Fibroblast of pulmonary artery (primary cell): ENCODE results near the gene TMEM187.

ENCODE experiments used
- DNase-seq: peaks from one replicate; pipeline ENCODE4 v3.0.0-alpha.2; 2010; ENCODE audit warnings: low read depth
- H3K4me3 ChIP-seq: replicated peaks from 2 replicates; pipeline ENCODE4 v1.5.1; 2011; ENCODE audit warnings: low read depth, mild to moderate bottlenecking, control low read depth, low read length, moderate library complexity
- TF ChIP-seq, protein P1 (sequence below): IDR thresholded peaks from 2 replicates; pipeline ENCODE4 v1.5.1; 2011; ENCODE audit warnings: mild to moderate bottlenecking, control low read depth, low read length, inconsistent platforms; ENCODE audit errors: missing control alignments

TMEM187 gene

DNA sequence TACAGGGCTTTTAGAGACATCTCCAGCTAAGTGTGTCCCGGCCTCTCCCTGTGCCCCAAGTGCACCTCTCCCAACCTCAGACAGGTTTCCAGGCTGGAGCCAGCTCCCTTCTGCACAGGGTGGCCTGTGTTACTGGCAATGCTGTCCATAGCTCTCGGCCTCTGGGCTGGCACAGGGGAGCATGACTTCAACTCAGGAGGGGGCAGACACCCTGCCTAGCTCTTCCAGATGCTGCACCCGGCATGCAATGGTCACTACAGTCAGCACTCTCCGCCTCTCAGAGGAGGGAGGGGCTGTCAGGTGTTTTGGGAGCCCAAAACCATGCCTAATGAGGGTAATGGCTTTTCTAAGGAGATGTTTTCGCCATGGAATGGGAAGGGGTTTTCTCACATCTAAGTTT, 49.6 kb downstream of the TMEM187 start:
- H3K4me3 ChIP-seq: no peak overlapping the region
- DNase-seq: no peak
- TF ChIP-seq, protein P1, sequence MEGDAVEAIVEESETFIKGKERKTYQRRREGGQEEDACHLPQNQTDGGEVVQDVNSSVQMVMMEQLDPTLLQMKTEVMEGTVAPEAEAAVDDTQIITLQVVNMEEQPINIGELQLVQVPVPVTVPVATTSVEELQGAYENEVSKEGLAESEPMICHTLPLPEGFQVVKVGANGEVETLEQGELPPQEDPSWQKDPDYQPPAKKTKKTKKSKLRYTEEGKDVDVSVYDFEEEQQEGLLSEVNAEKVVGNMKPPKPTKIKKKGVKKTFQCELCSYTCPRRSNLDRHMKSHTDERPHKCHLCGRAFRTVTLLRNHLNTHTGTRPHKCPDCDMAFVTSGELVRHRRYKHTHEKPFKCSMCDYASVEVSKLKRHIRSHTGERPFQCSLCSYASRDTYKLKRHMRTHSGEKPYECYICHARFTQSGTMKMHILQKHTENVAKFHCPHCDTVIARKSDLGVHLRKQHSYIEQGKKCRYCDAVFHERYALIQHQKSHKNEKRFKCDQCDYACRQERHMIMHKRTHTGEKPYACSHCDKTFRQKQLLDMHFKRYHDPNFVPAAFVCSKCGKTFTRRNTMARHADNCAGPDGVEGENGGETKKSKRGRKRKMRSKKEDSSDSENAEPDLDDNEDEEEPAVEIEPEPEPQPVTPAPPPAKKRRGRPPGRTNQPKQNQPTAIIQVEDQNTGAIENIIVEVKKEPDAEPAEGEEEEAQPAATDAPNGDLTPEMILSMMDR: no peak

DNA sequence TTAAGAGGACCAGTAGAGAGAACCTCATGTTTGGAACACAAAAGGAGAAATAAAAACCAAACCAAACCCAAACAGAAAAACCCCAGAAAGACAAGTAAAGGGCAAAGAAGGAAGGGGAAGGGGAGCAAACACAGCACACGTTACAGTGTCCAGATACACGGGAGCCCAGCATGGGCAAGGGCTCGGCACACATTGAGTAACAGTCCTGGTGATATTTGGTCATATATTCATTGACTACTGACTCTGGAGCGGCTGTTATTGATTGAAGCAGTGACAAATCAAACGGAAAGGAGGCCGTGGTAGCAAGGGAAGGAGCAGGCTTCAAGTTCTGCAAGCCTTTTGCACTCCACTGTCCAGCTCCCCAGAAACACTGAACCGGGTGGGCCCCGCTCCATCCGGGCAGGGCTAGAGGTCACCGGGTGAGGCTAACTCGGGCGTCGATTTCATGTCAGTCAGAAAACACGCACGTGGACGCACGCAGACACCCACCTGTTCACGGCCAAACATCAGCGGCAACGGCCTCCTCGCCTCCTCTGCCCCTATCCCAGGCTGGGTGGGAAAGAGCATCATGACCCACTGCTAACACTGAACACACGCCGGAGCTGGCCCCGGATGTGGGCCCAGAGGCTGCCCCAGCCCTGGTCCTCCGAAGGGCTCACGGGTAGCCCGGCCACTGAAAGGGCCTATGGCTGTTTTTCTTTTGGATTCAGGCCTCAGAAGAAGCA, 50.9 kb downstream of the TMEM187 start:
- TF ChIP-seq, protein P1: no peak

DNA sequence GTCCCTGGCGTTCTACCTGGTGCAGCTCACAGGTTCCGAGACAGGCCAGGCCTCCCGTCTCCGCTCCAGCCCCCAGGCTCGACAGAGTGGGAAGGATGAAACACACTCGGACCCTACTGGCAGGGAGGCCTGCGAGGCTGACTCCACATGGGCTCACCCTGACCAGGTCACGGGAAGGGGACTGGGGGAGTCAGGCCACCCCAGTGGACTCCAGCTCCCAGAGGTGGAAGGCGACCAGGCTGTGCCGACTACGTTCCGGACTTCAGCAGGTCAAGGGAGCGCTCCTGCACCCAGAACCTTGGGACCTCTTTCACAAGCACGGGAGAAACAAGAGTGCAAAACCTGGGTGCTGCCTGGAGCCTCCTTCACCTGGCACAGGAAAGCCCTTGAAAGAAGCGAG, 51.7 kb downstream of the TMEM187 start:
- TF ChIP-seq, protein P1: no peak
- H3K4me3 ChIP-seq: no peak overlapping the region
- no peak for DNase-seq

More for the DNA sequence above, 50.9 kb downstream of the TMEM187 start:
- H3K4me3 ChIP-seq: no peak overlapping the region
- DNase-seq: no peak

DNA sequence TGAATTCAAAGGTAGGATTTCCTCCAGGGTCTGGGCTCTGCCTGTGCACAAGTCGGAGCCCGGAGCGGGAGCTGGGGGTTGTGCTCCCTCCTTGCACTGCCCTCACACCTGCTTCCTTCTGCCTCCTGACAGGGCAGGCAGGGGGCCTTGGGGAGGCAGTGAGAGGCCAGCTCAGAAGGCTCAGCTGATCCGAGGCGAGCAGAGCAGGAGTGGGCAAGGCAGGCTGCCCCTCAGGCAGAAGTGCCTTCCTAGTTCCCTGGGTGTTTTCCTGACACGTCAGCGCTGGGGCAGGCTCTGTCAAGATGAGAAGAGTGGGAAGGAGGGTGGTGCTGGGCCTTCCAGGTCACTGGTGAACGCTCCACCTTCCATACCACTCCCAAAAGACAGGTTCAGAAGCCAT, 52.7 kb downstream of the TMEM187 start:
- TF ChIP-seq, protein P1: no peak
- DNase-seq: no peak
- H3K4me3 ChIP-seq: no peak overlapping the region

DNA sequence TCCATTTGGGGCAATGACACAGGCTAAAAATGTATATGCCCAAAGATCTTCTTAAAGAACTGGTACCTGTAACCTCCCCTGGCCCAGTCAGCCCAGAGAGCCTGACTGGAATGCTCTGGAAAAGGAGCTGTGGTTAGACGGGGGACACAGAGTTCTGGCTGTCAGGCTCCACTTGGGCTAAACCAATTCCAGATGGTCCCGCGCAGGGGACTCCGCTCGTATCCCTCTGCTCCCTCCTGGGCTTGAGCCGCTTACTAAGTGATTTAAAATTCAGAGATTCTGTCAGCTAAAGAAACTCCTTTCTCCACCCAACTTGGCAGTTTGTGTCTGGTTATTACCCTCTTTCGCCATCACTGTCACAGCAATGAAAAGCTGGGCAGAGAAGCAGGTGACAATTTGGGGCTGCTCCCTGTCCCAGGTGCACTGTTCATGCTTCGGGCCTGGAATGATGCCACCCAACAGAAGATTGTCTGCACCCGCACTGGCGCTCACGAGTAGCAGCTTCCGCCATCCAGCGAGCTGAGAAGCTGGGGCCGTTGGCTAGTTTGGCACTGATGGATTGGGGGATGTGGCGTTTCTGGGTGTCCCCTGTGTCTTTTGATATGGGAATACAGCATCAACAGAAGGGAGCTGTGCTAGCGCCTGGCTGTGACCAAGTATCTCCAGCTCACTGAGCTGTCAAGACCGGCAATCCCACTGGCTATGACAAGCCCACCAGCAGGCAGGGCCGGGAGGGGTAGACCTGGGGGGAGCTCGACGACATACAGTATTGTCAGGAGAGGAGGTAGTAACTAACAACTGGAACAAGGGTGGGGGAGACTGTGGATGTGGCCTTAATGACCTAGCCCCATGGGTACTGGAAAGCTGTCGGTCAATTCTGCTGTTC, 53.8 kb downstream of the TMEM187 start:
- no peak for DNase-seq
- TF ChIP-seq, protein P1: no peak
- H3K4me3 ChIP-seq: no peak overlapping the region

DNA sequence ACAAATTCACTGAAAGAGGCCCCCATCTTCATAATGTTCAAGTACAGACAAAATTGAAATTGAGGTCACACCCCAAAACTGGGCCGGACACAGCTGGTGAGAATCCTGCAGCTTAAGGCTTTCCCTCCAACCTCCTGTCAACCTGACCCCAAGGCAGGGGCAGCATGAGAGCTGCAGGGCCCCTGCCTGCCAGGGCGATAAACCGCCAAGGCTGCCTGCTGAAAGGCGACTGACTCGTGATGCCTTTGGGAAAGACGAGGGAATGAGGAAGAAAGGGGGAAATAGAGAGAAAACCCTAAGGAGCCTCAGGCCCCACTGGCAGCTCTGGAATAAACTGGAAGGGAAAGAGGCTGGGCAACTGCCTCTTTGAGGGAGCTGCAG, 54.5 kb downstream of the TMEM187 start:
- TF ChIP-seq, protein P1: no peak
- H3K4me3 ChIP-seq: no peak overlapping the region
- no peak for DNase-seq
